SU-DHL-6 (cell line): Measurements from ENCODE around the gene TARS1.

Source experiments
- H2AFZ ChIP-seq: fragments of 200-600 bp; sonication (generic); 2 replicates; pipeline ENCODE4 v1.6.1; 2014; ENCODE audit warnings: low read depth, mild to moderate bottlenecking, moderate library complexity, mixed read lengths, antibody characterized with exemption, low read length; ENCODE audit not compliant: severe bottlenecking
- H3F3A ChIP-seq: fragments of 200-600 bp; shearing (Covaris generic); 2 replicates; pipeline ENCODE4 v1.6.0; 2016; ENCODE audit warnings: antibody characterized with exemption, mild to moderate bottlenecking; ENCODE audit not compliant: insufficient read depth
- H3K27ac ChIP-seq: fragments of 200-600 bp; sonication (generic); 2 replicates; pipeline ENCODE4 v1.5.1; 2016; ENCODE audit warnings: low read depth, mild to moderate bottlenecking, low read length, moderate library complexity, mixed read lengths
- H3K27me3 ChIP-seq: fragments of 200-600 bp; sonication (generic), shearing (Covaris generic); 2 replicates; pipeline ENCODE4 v1.6.0; 2014; ENCODE audit warnings: mild to moderate bottlenecking, low read length
- H3K36me3 ChIP-seq: fragments of 200-600 bp; sonication (generic); 2 replicates; pipeline ENCODE4 v1.6.1; 2014; ENCODE audit warnings: mild to moderate bottlenecking, low read length, mixed read lengths
- H3K4me2 ChIP-seq: fragments of 300-600, 200-600 bp; shearing (Covaris generic), sonication (generic); 2 replicates; pipeline ENCODE4 v1.6.0; 2014; ENCODE audit warnings: low read length, low read depth, mild to moderate bottlenecking; ENCODE audit not compliant: poor library complexity, severe bottlenecking
- H3K4me3 ChIP-seq: fragments of 200-600 bp; sonication (generic); 2 replicates; pipeline ENCODE4 v1.5.1; 2014; ENCODE audit warnings: antibody characterized with exemption, low read length, mild to moderate bottlenecking, mixed read lengths; ENCODE audit not compliant: insufficient read depth, poor library complexity, severe bottlenecking
- H3K79me2 ChIP-seq: fragments of 200-600 bp; sonication (generic); 2 replicates; pipeline ENCODE4 v1.6.1; 2014; ENCODE audit warnings: mild to moderate bottlenecking, low read length, moderate library complexity; ENCODE audit not compliant: insufficient read depth
- H3K9ac ChIP-seq: fragments of 200-600 bp; sonication (generic); 2 replicates; pipeline ENCODE4 v1.7.0; 2014; ENCODE audit warnings: mild to moderate bottlenecking, low read length
- H3K9me2 ChIP-seq: fragments of 200-600 bp; sonication (generic); replicated peaks from 2 replicates; pipeline ENCODE4 v1.6.1; 2014; ENCODE audit warnings: low read length; ENCODE audit not compliant: insufficient read depth
- H3K9me3 ChIP-seq: fragments of 200-600 bp; sonication (generic); 2 replicates; pipeline ENCODE4 v1.6.1; 2014; ENCODE audit warnings: low read length, mixed read lengths; ENCODE audit not compliant: insufficient read depth
- H4K20me1 ChIP-seq: fragments of 200-600 bp; sonication (generic); 2 replicates; pipeline ENCODE4 v1.6.1; 2014; ENCODE audit warnings: low read depth, mild to moderate bottlenecking, antibody characterized with exemption, low read length, moderate library complexity, mixed read lengths
- CTCF ChIP-seq: fragments of 200-600 bp; sonication (generic); IDR thresholded peaks from one replicate; pipeline ENCODE4 v1.5.1; 2017; ENCODE audit warnings: antibody characterized with exemption, mild to moderate bottlenecking, low read length, moderate library complexity; ENCODE audit not compliant: insufficient read depth, poor library complexity, severe bottlenecking
- EZH2phosphoT487 ChIP-seq: fragments of 200-600 bp; sonication (generic), shearing (Covaris generic); conservative IDR thresholded peaks from 2 replicates; pipeline ENCODE4 v1.6.1; 2018; ENCODE audit warnings: mild to moderate bottlenecking, antibody characterized with exemption, low read length, moderate library complexity, mixed read lengths

Gene TARS1

DNA sequence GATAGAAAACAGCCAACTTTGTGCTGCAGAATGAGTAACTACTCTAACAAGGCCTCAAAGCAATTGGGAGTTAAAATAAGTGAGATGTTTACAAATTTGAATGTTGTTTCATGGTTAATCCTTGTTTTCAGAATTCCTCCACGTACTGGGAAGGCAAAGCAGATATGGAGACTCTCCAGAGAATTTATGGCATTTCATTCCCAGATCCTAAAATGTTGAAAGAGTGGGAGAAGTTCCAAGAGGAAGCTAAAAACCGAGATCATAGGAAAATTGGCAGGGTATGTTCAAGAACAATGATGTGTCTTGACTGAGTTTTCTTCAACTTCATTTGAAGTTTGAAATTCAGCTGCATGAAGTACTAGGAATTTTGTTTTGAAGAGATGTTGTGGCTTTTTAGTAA lies 16.4 kb downstream of the TARS1 start:
- H3K9ac ChIP-seq, result no peak overlapping the region
- no peak for TF ChIP-seq CTCF
- no peak for TF ChIP-seq EZH2phosphoT487
- no peaks in the 10 kb centered on the region for H3K9me2 ChIP-seq
- H3K79me2 ChIP-seq, result no peaks in the 10 kb centered on the region
- H3K4me2 ChIP-seq, result no peak overlapping the region
- no peaks in the 10 kb centered on the region for H3F3A ChIP-seq
- H3K4me3 ChIP-seq, result no peak overlapping the region
- no peak overlapping the region for H3K27ac ChIP-seq
- H4K20me1 ChIP-seq, result no peaks in the 10 kb centered on the region
- H3K36me3 ChIP-seq, result peaks cover 78% of the 10 kb centered on the region
- H3K9me3 ChIP-seq, result no peaks in the 10 kb centered on the region
- H2AFZ ChIP-seq, result no peak overlapping the region
- H3K27me3 ChIP-seq, result no peaks in the 10 kb centered on the region

GRCh38 chr5:33457817-33458216 lies 17.1 kb downstream of the TARS1 start:
- no peak overlapping the region for H3K4me2 ChIP-seq
- H3K79me2 ChIP-seq, result no peaks in the 10 kb centered on the region
- H3K27ac ChIP-seq, result no peak overlapping the region
- no peaks in the 10 kb centered on the region for H3K27me3 ChIP-seq
- no peaks in the 10 kb centered on the region for H3K9me3 ChIP-seq
- H3K9ac ChIP-seq, result no peak overlapping the region
- no peaks in the 10 kb centered on the region for H3K9me2 ChIP-seq
- peaks cover 81% of the 10 kb centered on the region for H3K36me3 ChIP-seq
- no peak overlapping the region for H2AFZ ChIP-seq
- no peaks in the 10 kb centered on the region for H3F3A ChIP-seq
- TF ChIP-seq EZH2phosphoT487 (no peak), CTCF (no peak)
- no peaks in the 10 kb centered on the region for H4K20me1 ChIP-seq
- no peak overlapping the region for H3K4me3 ChIP-seq

DNA sequence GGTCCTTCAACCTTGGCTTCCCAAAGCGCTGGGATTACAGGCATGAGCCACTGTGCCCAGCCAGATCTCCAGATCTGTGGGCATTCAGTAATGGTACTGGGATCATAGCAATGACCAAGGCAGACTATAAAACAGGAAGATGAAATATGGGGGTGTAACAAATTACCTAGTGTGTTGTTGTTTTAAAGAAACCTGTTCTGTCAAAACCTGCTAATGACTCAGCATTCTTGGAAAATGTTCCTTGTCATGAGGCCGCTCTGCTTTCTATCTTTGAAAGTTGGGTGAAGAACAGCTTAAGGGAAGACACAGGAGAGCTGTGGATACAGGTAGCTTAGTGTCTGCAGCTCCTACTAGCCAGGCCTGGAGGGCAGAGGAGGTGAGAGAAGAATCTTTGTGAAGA lies 19.4 kb downstream of the TARS1 start:
- Histone ChIP-seq H3K4me3 (no peak overlapping the region), H3K9ac (no peak overlapping the region), H3K79me2 (no peaks in the 10 kb centered on the region), H4K20me1 (no peaks in the 10 kb centered on the region), H3K27me3 (no peaks in the 10 kb centered on the region), H3K9me2 (no peaks in the 10 kb centered on the region), H2AFZ (no peak overlapping the region), H3K4me2 (no peak overlapping the region), H3K27ac (no peak overlapping the region), H3K9me3 (no peaks in the 10 kb centered on the region), H3F3A (no peaks in the 10 kb centered on the region), H3K36me3 (peaks cover 79% of the 10 kb centered on the region)
- TF ChIP-seq CTCF (no peak), EZH2phosphoT487 (no peak)
